K562 (cell line): ENCODE results near the gene CPT1B. TPM values are rescaled to one million over a fixed set of nuclear protein-coding genes. Genes with fewer than 3 reads are reported as not detected.

ENCODE experiments used
- ATAC-seq: fragments of 200-7000 bp; cut with Tn5 transposase; 3 replicates; pipeline ENCODE4 v1.9.1; 2020; ENCODE audit warnings: moderate library complexity
- Bru-seq: library from RNA; stranded (reverse); fragments of 400-500 nt; gene quantifications from one replicate; lab custom pipeline; 2021; lab: Mats Ljungman, UMichigan
- BruChase-seq, 2 experiments: library from RNA; stranded (reverse); fragments of 400-500 nt; gene quantifications; one replicate each; lab custom pipeline; 2021; lab: Mats Ljungman, UMichigan
- BruUV-seq: library from RNA; stranded (reverse); fragments of 400-500 nt; replicated peaks from 2 replicates; lab custom pipeline; 2021; lab: Mats Ljungman, UMichigan
- CTCF ChIA-PET: fragments of 300-600 bp; formaldehyde crosslinking; extraction: SDS; loops from one replicate; lab custom pipeline; 2021; ENCODE audit warnings: low intra/inter-chr PET ratio; lab: Yijun Ruan, JAX
- POLR2A ChIA-PET: fragments of 300-600, 350-650 bp; sonication (Branson Sonifier 250); formaldehyde crosslinking; extraction: SDS; loops from one replicate; lab custom pipeline; 2021; ENCODE audit warnings: antibody characterized with exemption, inconsistent platforms; lab: Yijun Ruan, JAX
- DNase-seq, 4 experiments: peaks; one replicate each; pipeline versions ENCODE4 v3.0.0 to v3.0.0-alpha.2; 2011 to 2018; ENCODE audit warnings: low spot score in 3 of 4, mixed read lengths in 3 of 4; ENCODE audit errors: extremely low read depth in 1 of 4
- FAIRE-seq: peaks from 2 replicates; lab custom pipeline; 2011; peaks lifted over from hg19 to GRCh38; lab: Jason Lieb, UNC
- H2AFZ ChIP-seq: 2 replicates; pipeline ENCODE4 v1.6.0; 2011; ENCODE audit warnings: low read depth, low read length, control low read depth, inconsistent platforms
- H3K27ac ChIP-seq: fragments of 200-600 bp; 3 replicates; pipeline ENCODE4 v1.8.0; 2011; ENCODE audit warnings: low read depth, mild to moderate bottlenecking, control low read depth, inconsistent platforms, low read length, moderate library complexity, mixed read lengths; ENCODE audit errors: extremely low read depth
- H3K27me3 ChIP-seq, 2 experiments: fragments of 300-600 bp in 1 of 2; 2 replicates in 1 of 2; 3 replicates in 1 of 2; pipeline versions ENCODE4 v1.6.0 to v1.8.0; 2011; ENCODE audit warnings: inconsistent platforms in 2 of 2, low read length in 2 of 2, mild to moderate bottlenecking in 1 of 2, mixed read lengths in 1 of 2, moderate library complexity in 1 of 2; ENCODE audit not compliant: control insufficient read depth in 2 of 2, insufficient read depth in 2 of 2
- H3K36me3 ChIP-seq: fragments of 300-600 bp; 3 replicates; pipeline ENCODE4 v1.8.0; 2011; ENCODE audit warnings: mild to moderate bottlenecking, low read length, inconsistent platforms; ENCODE audit not compliant: control insufficient read depth, insufficient read depth
- H3K4me1 ChIP-seq, 2 experiments: fragments of 200-600 bp in 1 of 2; replicated peaks in 1 of 2; 2 replicates in 1 of 2; 3 replicates in 1 of 2; pipeline versions ENCODE4 v1.5.1 to v1.8.0; 2011; ENCODE audit warnings: inconsistent platforms in 2 of 2, low read length in 2 of 2, mild to moderate bottlenecking in 1 of 2, mixed read lengths in 1 of 2, moderate library complexity in 1 of 2; ENCODE audit not compliant: control insufficient read depth in 2 of 2, insufficient read depth in 2 of 2
- H3K4me2 ChIP-seq: 2 replicates; pipeline ENCODE4 v1.6.1; 2011; ENCODE audit warnings: low read length, control low read depth, inconsistent platforms, mixed read lengths; ENCODE audit not compliant: insufficient read depth
- H3K4me3 ChIP-seq: fragments of 200-600 bp; sonication (generic), shearing (Covaris generic); 2 replicates; pipeline ENCODE4 v1.5.1; 2016; ENCODE audit warnings: control low read depth, inconsistent platforms
- H3K79me2 ChIP-seq: fragments of 200-600 bp; 3 replicates; pipeline ENCODE4 v1.8.0; 2011; ENCODE audit warnings: low read length, inconsistent platforms; ENCODE audit not compliant: control insufficient read depth, insufficient read depth
- H3K9ac ChIP-seq, 2 experiments: 2 replicates each; pipeline versions ENCODE4 v1.6.0 to v1.6.1; 2011; ENCODE audit warnings: low read depth in 2 of 2, low read length in 2 of 2, control low read depth in 1 of 2, inconsistent platforms in 1 of 2, mild to moderate bottlenecking in 1 of 2, mixed read lengths in 1 of 2; ENCODE audit not compliant: insufficient read depth in 1 of 2
- H3K9me1 ChIP-seq: one replicate; pipeline ENCODE4 v1.6.0; 2011; ENCODE audit warnings: inconsistent platforms, mild to moderate bottlenecking, low read length, moderate library complexity; ENCODE audit not compliant: control insufficient read depth, insufficient read depth
- H3K9me3 ChIP-seq: replicated peaks from 2 replicates; pipeline ENCODE4 v1.5.1; 2011; ENCODE audit warnings: low read depth, low read length, inconsistent platforms; ENCODE audit not compliant: control insufficient read depth, insufficient read depth
- H4K20me1 ChIP-seq: replicated peaks from 2 replicates; pipeline ENCODE4 v1.6.1; 2011; ENCODE audit warnings: low read length, inconsistent platforms, mixed read lengths; ENCODE audit not compliant: control insufficient read depth, insufficient read depth
- E2F3 ChIP-seq: fragments of 250-450 bp; sonication (Bioruptor Pico); IDR thresholded peaks from 2 replicates; pipeline ENCODE4 v1.4.0; 2020; ENCODE audit warnings: mild to moderate bottlenecking
- LEF1 ChIP-seq: fragments of 450-650 bp; IDR thresholded peaks from 2 replicates; pipeline ENCODE4 v1.6.1; 2016; ENCODE audit warnings: mild to moderate bottlenecking
- NELFE ChIP-seq: IDR thresholded peaks from 2 replicates; pipeline ENCODE4 v1.6.1; 2011; ENCODE audit warnings: mild to moderate bottlenecking; ENCODE audit not compliant: insufficient read depth, insufficient read length
- TAF7 ChIP-seq: fragments of 450-650 bp; IDR thresholded peaks from 2 replicates; pipeline ENCODE4 v1.6.1; 2016; ENCODE audit warnings: missing genetic modification characterization, missing compliant biosample characterization
- WGBS: fragments of 100-300 bp; shearing (Covaris generic); methylation state at CpG from one replicate; pipeline ENCODE4 v1.1.6; 2016; ENCODE audit warnings: low coverage, mixed read lengths; ENCODE audit not compliant: insufficient coverage; ENCODE audit errors: missing lambda C conversion rate; 5-methylcytosine and 5-hydroxymethylcytosine counted together
- in situ Hi-C: fragments of 300-500 bp; cut with MboI; formaldehyde crosslinking; loops from 4 replicates; pipeline ENCODE4 v1.15.0; 2018; ENCODE audit warnings: inconsistent platforms, mixed read lengths
- intact Hi-C: fragments of 100-400 bp; cut with micrococcal nuclease; formaldehyde crosslinking; loops from 2 replicates; pipeline ENCODE4 v1.14.2; 2022
- long read RNA-seq, 3 experiments: library from polyadenylated mRNA in 2 of 3; library from RNA in 1 of 3; unstranded in 2 of 3; stranded (forward) in 1 of 3; transcript quantifications; one replicate each; pipeline ENCODE4 v2.0.0, GENCODE V29; 2019 to 2022
- polyA minus RNA-seq, 3 experiments: library from RNA; depleted of rRNA, polyadenylated mRNA; stranded (reverse); fragments of >200 nt; gene quantifications; 2 replicates each; pipeline ENCODE4 v1.2.3, GENCODE V29; 2011
- polyA plus RNA-seq, 8 experiments: library from polyadenylated mRNA; depleted of rRNA in 4 of 8; stranded (reverse) in 5 of 8; unstranded in 3 of 8; fragments of >200 nt; fragmentation: Nextera tagmentation in 2 of 8; fragmentation: Illumina TruSeq in 1 of 8; extraction: Ambion mirVana in 2 of 8; extraction: Trizol in 1 of 8; gene quantifications; 2 replicates each; pipeline versions ENCODE4 v1.2.1 to v1.2.3, GENCODE V29; 2011 to 2014; ENCODE audit warnings: inconsistent platforms in 1 of 8, missing spikeins in 1 of 8
- total RNA-seq, 7 experiments: library from RNA; depleted of rRNA in 6 of 7; stranded (reverse); fragments of >200 nt in 6 of 7; fragmentation: Illumina TruSeq in 2 of 7; extraction: Trizol in 2 of 7; gene quantifications; 2 replicates each; pipeline versions ENCODE4 v1.2.1 to v1.2.3, GENCODE V29; 2011 to 2021; ENCODE audit warnings: low replicate concordance in 1 of 7
- TF ChIP-seq, protein P1 (sequence below): fragments of 450-650 bp; IDR thresholded peaks from 2 replicates; pipeline ENCODE4 v1.6.1; 2016; ENCODE audit warnings: low read depth

Gene CPT1B
- 40.5 and 66.3 TPM in 2 replicates for total RNA-seq (2011; cell fraction: chromatin; rRNA removed; ENCODE audit: low replicate concordance)
- total RNA-seq (2011; cell fraction: nucleolus; rRNA removed): 34.2 and 39.4 TPM in 2 replicates
- 24.4 and 31.9 TPM in 2 replicates for total RNA-seq (2011; cell fraction: nucleoplasm; rRNA removed)
- total RNA-seq (2014; rRNA removed) (1.6 and 1.9 TPM in 2 replicates), total RNA-seq (2014; rRNA removed; fragmentation: Illumina TruSeq; extraction: Trizol) (0.61 and 1.8 TPM in 2 replicates), total RNA-seq (2015; rRNA removed; fragmentation: Illumina TruSeq; extraction: Trizol) (2.3 and 3.0 TPM in 2 replicates), total RNA-seq (2021) (3.8 and 4.0 TPM in 2 replicates), polyA plus RNA-seq (2011; rRNA removed) (3.7 and 7.3 TPM in 2 replicates), polyA plus RNA-seq (2014; fragmentation: Illumina TruSeq; extraction: Trizol) (2.0 and 2.6 TPM in 2 replicates), polyA plus RNA-seq (2014; fragmentation: Nextera tagmentation; extraction: Ambion mirVana) (under 1 TPM; 0.35 to 0.59 TPM), polyA plus RNA-seq (2014; rRNA removed) (6.1 and 6.2 TPM in 2 replicates), polyA minus RNA-seq (2011; rRNA and poly(A)+ RNA removed) (1.4 and 2.8 TPM in 2 replicates), Bru-seq, nascent RNA (percentile 33 among the genes with signal in this experiment), BruChase-seq, experiment 1, labeled RNA remaining after a 2-hour chase (percentile 19 among the genes with signal in this experiment), BruChase-seq, experiment 2, labeled RNA remaining after a 6-hour chase (percentile 37 among the genes with signal in this experiment)
- polyA plus RNA-seq (2011; cell fraction: cytosol; rRNA removed): 2.9 and 4.0 TPM in 2 replicates
- 59.6 and 64.2 TPM in 2 replicates for polyA plus RNA-seq (2011; cell fraction: nucleus; rRNA removed)
- 5.5 and 18.0 TPM in 2 replicates for polyA plus RNA-seq (2012)
- 0.76 TPM in 1 of 2 replicates, not detected in the other for polyA minus RNA-seq (2011; cell fraction: cytosol; rRNA and poly(A)+ RNA removed)
- polyA minus RNA-seq (2011; cell fraction: nucleus; rRNA and poly(A)+ RNA removed): 7.1 and 10.0 TPM in 2 replicates
- long read RNA-seq, experiment 1, partial matches to known transcripts: 0 of 1 reads
- long read RNA-seq, experiment 1, other reads (novel, unspliced or antisense): 1 of 1 reads
- long read RNA-seq, experiment 2: 0 reads
- long read RNA-seq, experiment 3: 0 reads

DNA sequence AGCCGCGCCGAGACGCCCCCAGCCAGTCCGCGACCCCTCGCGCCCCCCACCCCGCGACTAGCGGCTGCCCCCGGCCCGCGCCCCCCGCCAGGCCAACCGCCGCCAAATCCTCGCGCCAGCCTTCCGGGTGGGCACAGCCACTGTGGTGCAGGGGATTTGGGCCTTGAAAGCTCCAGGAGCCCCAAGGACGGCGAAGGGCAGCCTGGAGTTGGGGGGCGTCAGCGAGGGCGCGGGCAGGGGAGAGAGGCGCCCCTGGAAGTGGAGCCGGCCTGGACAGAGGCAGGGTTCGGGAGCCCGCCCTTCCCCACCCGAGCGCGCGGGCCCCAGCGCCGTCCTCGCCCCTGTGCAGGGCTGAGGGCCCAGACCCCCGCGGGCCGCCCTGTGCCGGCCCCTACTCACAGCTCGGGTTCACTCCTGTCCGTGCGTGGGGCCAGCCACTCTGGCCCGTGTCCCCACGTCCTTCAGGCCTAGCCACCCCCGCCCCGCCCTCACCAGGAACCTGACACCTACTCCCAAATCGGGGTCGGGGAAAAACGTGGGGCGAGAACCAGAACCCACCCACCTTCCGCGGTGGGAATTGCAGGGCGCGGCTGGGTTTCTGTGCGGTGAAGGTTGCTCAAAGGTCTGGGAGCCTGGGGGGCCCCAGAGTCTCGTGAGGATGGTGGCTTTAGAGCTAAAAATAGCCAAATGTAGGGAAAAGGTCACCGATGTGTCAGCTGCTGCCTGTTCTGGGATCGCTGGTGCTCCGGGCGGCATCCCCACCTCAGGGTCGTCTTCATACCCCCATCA, at the start of gene CPT1B:
TSS of gene CPT1B (minus strand) at position 441 of the 789 bp plus-strand sequence. CDS start 512 bp downstream, outside the sequence.
- Histone ChIP-seq H3K9ac (no peak within 1 kb of the TSS; a peak in 1 of 4 replicates), H3K4me1 (peaks cover 4 to 26% of the 10 kb centered on the region in 2 experiments; a peak in 3 of 5 replicates), H3K4me3 (no peak within 1 kb of the TSS), H3K9me1 (no peaks in the 10 kb centered on the region), H2AFZ (no peak within 1 kb of the TSS), H3K36me3 (no peaks in the 10 kb centered on the region; the same call in 2 of the 3 replicates), H3K27ac (no peak within 1 kb of the TSS), H3K4me2 (no peak within 1 kb of the TSS), H3K27me3 (no peaks in the 10 kb centered on the region), H3K79me2 (peaks cover 6% of the 10 kb centered on the region; the same call in 2 of the 3 replicates), H4K20me1 (no peaks in the 10 kb centered on the region), H3K9me3 (no peaks in the 10 kb centered on the region)
- CTCF ChIA-PET: interaction anchor here (3.2 kb wide), 1 partner anchor 42 kb away, joined by 51 read pairs; no protein-coding TSS in a partner anchor
- intact Hi-C loops (no loop called here), in situ Hi-C loops (loop anchor here (5.0 kb wide), 1 partner anchor 34 kb away; no protein-coding TSS in a partner anchor)
- POLR2A ChIA-PET: interaction anchor here (0.6 to 2.0 kb wide), 4 partner anchors 12 to 146 kb away, joined by 3 to 4 read pairs (median 3); partner anchors contain the start of gene SYCE3
- no peak for ATAC-seq
- peak in 2 of 4 experiments; percentile 23 to 28 for DNase-seq
- BruUV-seq: no TSS peak
- no peak for FAIRE-seq
- 76% methylated on average over 6 of the region's 63 CpGs for WGBS
- TF ChIP-seq TAF7 (no peak), NELFE (no peak), LEF1 (no peak), E2F3 (CRISPR knock-in tag) (no peak)
- TF ChIP-seq, protein P1, sequence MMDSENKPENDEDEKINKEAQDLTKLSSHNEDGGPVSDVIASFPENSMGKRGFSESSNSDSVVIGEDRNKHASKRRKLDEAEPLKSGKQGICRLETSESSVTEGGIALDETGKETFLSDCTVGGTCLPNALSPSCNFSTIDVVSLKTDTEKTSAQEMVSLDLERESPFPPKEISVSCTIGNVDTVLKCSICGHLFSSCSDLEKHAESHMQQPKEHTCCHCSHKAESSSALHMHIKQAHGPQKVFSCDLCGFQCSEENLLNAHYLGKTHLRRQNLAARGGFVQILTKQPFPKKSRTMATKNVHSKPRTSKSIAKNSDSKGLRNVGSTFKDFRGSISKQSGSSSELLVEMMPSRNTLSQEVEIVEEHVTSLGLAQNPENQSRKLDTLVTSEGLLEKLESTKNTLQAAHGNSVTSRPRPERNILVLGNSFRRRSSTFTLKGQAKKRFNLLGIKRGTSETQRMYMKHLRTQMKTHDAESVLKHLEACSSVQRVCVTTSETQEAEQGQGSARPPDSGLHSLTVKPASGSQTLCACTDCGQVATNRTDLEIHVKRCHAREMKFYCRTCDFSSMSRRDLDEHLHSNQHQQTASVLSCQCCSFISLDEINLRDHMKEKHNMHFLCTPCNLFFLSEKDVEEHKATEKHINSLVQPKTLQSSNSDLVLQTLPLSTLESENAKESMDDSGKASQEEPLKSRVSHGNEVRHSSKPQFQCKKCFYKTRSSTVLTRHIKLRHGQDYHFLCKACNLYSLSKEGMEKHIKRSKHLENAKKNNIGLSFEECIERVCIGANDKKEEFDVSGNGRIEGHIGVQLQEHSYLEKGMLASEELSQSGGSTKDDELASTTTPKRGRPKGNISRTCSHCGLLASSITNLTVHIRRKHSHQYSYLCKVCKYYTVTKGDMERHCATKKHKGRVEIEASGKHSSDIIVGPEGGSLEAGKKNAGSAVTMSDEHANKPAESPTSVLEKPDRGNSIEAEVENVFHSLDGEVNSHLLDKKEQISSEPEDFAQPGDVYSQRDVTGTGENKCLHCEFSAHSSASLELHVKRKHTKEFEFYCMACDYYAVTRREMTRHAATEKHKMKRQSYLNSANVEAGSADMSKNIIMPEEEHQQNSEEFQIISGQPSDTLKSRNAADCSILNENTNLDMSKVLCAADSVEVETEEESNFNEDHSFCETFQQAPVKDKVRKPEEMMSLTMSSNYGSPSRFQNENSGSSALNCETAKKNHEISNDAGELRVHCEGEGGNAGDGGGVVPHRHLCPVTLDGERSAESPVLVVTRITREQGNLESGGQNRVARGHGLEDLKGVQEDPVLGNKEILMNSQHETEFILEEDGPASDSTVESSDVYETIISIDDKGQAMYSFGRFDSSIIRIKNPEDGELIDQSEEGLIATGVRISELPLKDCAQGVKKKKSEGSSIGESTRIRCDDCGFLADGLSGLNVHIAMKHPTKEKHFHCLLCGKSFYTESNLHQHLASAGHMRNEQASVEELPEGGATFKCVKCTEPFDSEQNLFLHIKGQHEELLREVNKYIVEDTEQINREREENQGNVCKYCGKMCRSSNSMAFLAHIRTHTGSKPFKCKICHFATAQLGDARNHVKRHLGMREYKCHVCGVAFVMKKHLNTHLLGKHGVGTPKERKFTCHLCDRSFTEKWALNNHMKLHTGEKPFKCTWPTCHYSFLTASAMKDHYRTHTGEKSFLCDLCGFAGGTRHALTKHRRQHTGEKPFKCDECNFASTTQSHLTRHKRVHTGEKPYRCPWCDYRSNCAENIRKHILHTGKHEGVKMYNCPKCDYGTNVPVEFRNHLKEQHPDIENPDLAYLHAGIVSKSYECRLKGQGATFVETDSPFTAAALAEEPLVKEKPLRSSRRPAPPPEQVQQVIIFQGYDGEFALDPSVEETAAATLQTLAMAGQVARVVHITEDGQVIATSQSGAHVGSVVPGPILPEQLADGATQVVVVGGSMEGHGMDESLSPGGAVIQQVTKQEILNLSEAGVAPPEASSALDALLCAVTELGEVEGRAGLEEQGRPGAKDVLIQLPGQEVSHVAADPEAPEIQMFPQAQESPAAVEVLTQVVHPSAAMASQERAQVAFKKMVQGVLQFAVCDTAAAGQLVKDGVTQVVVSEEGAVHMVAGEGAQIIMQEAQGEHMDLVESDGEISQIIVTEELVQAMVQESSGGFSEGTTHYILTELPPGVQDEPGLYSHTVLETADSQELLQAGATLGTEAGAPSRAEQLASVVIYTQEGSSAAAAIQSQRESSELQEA: no peak
